Cortex of kidney (tissue), 1 donor: Measurements from ENCODE around the gene NETO2.

Experiments
- DNase-seq: peaks from one replicate; lab custom pipeline; 2025; lab: John Stamatoyannopoulos, UW

Gene NETO2

GRCh38 chr16:47045459-47045858 is 98.3 kb downstream of the NETO2 start:
- DNase-seq, result no peak

GRCh38 chr16:47045023-47045422 is 98.7 kb downstream of the NETO2 start:
- DNase-seq, result no peak

GRCh38 chr16:47043970-47044684 is 99.6 kb downstream of the NETO2 start:
- DNase-seq, result no peak

- DNase-seq, result no peak
These were observed 100.5 kb downstream of the NETO2 start for GRCh38 chr16:47043200-47043599.

GRCh38 chr16:47037746-47038458 is 105.8 kb downstream of the NETO2 start:
- DNase-seq, result no peak

GRCh38 chr16:47037396-47037745 is 106.4 kb downstream of the NETO2 start:
- no peak for DNase-seq

- no peak for DNase-seq
These were observed 107.5 kb downstream of the NETO2 start for GRCh38 chr16:47036201-47036600.

- no peak for DNase-seq
These were observed 108.3 kb downstream of the NETO2 start for GRCh38 chr16:47035436-47035835.

- DNase-seq, result no peak
These were observed 109.3 kb downstream of the NETO2 start for GRCh38 chr16:47034455-47034854.

GRCh38 chr16:47033176-47033575 is 110.6 kb downstream of the NETO2 start:
- DNase-seq, result no peak

- DNase-seq, result no peak
These were observed 114.0 kb downstream of the NETO2 start for GRCh38 chr16:47029724-47030123.

- no peak for DNase-seq
These were observed 114.9 kb downstream of the NETO2 start for GRCh38 chr16:47028767-47029377.
